ENCODE measurements around the gene PAM16. TPM values are rescaled to one million over a fixed set of nuclear protein-coding genes. Genes with fewer than 3 reads are reported as not detected.

Gene PAM16
- total RNA-seq, 1 donor from 2014 or later: 41.2 TPM

DNA sequence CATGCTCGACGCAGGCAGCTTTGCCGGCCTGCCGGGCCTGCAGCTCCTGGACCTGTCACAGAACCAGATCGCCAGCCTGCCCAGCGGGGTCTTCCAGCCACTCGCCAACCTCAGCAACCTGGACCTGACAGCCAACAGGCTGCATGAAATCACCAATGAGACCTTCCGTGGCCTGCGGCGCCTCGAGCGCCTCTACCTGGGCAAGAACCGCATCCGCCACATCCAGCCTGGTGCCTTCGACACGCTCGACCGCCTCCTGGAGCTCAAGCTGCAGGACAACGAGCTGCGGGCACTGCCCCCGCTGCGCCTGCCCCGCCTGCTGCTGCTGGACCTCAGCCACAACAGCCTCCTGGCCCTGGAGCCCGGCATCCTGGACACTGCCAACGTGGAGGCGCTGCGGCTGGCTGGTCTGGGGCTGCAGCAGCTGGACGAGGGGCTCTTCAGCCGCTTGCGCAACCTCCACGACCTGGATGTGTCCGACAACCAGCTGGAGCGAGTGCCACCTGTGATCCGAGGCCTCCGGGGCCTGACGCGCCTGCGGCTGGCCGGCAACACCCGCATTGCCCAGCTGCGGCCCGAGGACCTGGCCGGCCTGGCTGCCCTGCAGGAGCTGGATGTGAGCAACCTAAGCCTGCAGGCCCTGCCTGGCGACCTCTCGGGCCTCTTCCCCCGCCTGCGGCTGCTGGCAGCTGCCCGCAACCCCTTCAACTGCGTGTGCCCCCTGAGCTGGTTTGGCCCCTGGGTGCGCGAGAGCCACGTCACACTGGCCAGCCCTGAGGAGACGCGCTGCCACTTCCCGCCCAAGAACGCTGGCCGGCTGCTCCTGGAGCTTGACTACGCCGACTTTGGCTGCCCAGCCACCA, 30.2 kb upstream of the PAM16 start:
- Histone ChIP-seq H3K4me1 (peaks cover 17% of the 10 kb centered on the region), H3K4me3 (no peak overlapping the region), H3K9me3 (no peaks in the 10 kb centered on the region), H3K27me3 (no peaks in the 10 kb centered on the region), H3K36me3 (peaks cover 46% of the 10 kb centered on the region), H3K27ac (no peak overlapping the region)
- DNase-seq (no peak), ATAC-seq (no peak)
- intact Hi-C loops (cut with DNase I): no loop called here
- TF ChIP-seq, protein P1, sequence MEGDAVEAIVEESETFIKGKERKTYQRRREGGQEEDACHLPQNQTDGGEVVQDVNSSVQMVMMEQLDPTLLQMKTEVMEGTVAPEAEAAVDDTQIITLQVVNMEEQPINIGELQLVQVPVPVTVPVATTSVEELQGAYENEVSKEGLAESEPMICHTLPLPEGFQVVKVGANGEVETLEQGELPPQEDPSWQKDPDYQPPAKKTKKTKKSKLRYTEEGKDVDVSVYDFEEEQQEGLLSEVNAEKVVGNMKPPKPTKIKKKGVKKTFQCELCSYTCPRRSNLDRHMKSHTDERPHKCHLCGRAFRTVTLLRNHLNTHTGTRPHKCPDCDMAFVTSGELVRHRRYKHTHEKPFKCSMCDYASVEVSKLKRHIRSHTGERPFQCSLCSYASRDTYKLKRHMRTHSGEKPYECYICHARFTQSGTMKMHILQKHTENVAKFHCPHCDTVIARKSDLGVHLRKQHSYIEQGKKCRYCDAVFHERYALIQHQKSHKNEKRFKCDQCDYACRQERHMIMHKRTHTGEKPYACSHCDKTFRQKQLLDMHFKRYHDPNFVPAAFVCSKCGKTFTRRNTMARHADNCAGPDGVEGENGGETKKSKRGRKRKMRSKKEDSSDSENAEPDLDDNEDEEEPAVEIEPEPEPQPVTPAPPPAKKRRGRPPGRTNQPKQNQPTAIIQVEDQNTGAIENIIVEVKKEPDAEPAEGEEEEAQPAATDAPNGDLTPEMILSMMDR (IDR thresholded peaks at IDR 0.05): no peak

DNA sequence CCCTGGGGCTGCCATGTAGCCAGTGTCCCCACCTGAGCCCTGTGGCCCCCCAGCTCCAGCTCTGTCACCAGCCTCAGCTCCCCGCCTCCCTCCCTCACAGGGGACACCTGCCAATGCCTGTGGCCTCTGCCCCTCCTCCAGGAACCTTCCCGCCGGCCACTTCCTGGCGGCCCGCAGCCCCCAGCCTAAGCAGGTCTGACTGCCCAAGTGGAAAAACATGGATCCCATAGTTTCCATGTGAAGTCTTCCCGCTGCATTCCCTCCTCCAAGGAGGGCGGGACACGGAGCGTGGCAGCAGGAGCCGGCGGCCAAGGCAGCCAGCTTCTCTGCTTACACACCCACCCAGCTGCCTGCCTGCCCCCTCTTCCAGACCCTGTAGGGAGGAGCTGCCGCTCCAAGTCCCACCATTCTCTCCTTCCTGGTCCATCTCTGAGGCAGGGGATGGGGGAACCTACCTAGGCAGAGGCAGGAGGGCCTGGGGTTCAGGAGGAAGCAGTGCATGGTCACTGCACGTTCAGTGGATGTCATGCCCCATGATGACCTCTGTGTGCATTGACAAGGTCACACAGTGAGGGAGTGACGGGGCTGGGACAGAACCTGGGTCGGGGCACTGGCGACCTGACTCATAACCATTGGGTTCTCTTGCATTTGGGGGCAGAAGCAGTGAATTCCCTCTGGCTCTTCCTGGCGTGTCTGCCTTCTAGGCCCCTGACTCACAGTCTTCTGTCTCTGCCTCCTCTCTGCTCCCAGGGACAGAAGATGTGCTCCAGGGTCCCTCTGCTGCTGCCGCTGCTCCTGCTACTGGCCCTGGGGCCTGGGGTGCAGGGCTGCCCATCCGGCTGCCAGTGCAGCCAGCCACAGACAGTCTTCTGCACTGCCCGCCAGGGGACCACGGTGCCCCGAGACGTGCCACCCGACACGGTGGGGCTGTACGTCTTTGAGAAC, 29.3 kb upstream of the PAM16 start:
- Histone ChIP-seq H3K4me1 (peaks cover 26% of the 10 kb centered on the region), H3K36me3 (peaks cover 46% of the 10 kb centered on the region), H3K27me3 (no peaks in the 10 kb centered on the region), H3K4me3 (no peak overlapping the region), H3K9me3 (no peaks in the 10 kb centered on the region), H3K27ac (no peak overlapping the region)
- TF ChIP-seq, protein P1 (IDR thresholded peaks at IDR 0.05): no peak
- no peak for DNase-seq
- ATAC-seq: no peak
- intact Hi-C loops (cut with DNase I): no loop called here

DNA sequence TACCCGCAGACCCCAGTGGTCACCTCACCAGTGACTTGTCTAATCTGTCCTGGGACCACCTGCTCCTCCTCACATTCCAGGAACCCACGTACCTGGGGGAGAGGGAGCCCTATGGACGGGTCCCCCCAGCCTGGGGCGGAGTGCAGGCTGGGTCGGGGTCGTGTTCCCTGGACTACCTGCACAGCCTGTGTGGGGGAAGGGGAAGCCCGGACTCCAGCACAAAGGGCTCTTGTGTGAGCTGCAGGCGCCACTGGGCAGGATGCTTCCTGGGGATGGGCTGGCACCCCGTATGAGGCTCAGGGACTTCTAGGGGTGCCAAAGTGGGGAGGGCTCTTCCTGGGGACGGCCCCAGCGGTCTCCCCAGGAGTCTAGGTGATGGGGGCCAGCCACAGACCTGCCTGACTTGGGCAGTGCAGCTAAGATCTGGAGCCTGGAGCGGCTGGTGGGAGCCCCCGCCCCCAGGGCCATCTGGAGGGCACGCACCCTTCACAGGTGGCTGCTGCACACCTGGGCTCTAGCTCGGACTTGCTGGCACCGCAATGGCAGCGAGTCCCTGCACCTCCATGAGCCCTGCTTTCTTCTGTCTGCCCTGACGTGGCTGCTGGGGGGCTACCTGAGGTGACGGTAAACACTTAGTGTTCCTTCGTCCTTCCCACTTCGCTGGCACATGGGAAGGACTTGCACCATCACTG, 28.0 kb upstream of the PAM16 start:
- Histone ChIP-seq H3K4me1 (peaks cover 39% of the 10 kb centered on the region), H3K36me3 (peaks cover 40% of the 10 kb centered on the region), H3K4me3 (no peak overlapping the region), H3K27me3 (no peaks in the 10 kb centered on the region), H3K27ac (no peak overlapping the region), H3K9me3 (no peaks in the 10 kb centered on the region)
- ATAC-seq: no peak
- intact Hi-C loops (cut with DNase I): no loop called here
- DNase-seq: no peak
- TF ChIP-seq, protein P1 (IDR thresholded peaks at IDR 0.05): no peak

DNA sequence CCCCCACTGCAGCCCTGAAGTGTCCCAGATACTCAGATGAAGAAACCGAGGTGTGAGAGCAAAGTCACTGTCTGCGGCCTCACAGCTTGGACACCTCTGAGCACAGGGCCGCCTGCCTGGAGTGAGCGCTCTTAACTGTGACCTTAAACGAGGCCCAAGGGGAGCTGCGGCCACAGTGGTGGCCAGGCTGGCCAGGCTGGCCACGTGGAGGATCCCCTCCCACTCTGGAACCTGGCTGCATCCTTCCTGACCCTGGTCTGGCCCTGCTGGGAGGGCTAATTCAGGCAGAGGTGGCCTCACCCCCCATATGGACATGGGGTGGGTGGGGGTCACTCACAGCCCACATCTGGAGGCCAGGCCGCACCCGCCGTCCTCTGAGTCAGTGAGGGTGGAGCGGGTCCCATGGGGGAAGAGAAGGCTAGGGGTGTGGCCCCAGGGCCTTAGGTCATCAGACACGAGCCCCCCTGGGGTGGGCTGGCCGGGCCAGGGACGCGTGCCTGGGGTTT, 27.1 kb upstream of the PAM16 start:
- TF ChIP-seq, protein P1 (IDR thresholded peaks at IDR 0.05): no peak
- ATAC-seq: no peak
- intact Hi-C loops (cut with DNase I): no loop called here
- Histone ChIP-seq H3K4me1 (peaks cover 45% of the 10 kb centered on the region), H3K36me3 (peaks cover 31% of the 10 kb centered on the region), H3K9me3 (no peaks in the 10 kb centered on the region), H3K27ac (peak overlapping the region; percentile 36), H3K4me3 (no peak overlapping the region), H3K27me3 (no peaks in the 10 kb centered on the region)
- DNase-seq: no peak

DNA sequence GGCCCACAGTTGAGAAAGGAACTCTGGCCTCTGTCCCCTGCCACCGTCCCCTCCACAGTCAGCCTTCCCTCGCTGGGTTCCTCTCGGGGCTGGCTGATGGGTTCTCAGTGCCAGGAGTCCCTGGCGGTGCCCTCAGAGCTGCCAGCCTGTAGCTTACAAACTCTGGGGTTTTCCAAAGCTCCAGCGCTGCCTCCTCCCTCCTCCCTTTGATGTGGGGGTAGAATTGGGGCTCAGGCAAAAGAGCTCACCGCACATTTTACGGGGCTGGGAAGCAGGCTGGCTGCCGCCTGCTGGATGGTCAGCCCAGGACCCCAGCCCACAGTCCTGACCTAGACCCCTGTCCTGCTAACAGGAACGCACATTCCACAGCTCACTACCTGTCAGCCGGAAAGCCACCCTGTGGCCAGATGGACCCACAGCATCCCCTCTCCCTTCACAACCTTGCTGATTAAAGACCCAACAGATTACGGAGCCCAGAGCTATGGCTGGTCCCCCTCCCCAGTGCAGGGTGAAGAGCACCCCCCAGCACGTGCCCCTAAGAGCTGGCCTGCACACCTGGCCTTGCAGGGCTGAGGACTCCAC, 26.5 kb upstream of the PAM16 start:
- H3K27ac ChIP-seq: peak overlapping the region; percentile 36
- peaks cover 26% of the 10 kb centered on the region for H3K36me3 ChIP-seq
- H3K27me3 ChIP-seq: no peaks in the 10 kb centered on the region
- TF ChIP-seq, protein P1 (IDR thresholded peaks at IDR 0.05): no peak
- no peak overlapping the region for H3K4me3 ChIP-seq
- DNase-seq: no peak
- no peaks in the 10 kb centered on the region for H3K9me3 ChIP-seq
- intact Hi-C loops (cut with DNase I): no loop called here
- H3K4me1 ChIP-seq: peaks cover 51% of the 10 kb centered on the region
- no peak for ATAC-seq
